Stomach (tissue), 4 donors: ENCODE results near the gene CD38.

Experiments
- POLR2AphosphoS5 ChIP-seq, 3 donors: sonication (generic); formaldehyde crosslinking; IDR thresholded peaks; one replicate each; pipeline ENCODE4 v1.6.1; 2016; ENCODE audit warnings: antibody characterized with exemption in 3 of 3
- TF ChIP-seq, protein P1 (sequence below), 7 experiments: fragments of 450-650 bp in 4 of 7; fragments of 200-600 bp in 3 of 7; sonication (generic) in 3 of 7; IDR thresholded peaks; one replicate each; pipeline ENCODE4 v1.5.1; 2016 to 2019; ENCODE audit warnings: antibody characterized with exemption in 7 of 7, control low read depth in 2 of 7, mild to moderate bottlenecking in 1 of 7

DNA sequence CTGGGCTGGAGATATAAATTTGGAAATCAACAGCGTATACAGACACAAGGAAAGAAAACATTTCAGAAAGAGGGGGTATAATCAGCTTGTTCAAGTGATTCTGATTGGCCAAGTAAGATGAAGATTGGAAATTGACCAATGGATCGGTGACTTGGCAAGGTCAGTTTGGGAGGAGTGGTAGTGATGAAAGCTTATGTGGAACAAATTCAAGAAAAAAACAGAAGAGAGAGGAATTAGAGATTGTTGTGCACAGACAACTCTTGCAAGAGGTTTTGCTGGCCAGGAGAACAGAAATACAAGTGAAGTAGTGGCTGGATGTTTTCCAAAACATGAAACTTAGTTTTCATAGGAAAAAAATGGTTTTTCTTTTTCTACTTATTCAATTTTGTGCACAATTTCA lies 16.3 kb downstream of the CD38 start:
- TF ChIP-seq, protein P1, sequence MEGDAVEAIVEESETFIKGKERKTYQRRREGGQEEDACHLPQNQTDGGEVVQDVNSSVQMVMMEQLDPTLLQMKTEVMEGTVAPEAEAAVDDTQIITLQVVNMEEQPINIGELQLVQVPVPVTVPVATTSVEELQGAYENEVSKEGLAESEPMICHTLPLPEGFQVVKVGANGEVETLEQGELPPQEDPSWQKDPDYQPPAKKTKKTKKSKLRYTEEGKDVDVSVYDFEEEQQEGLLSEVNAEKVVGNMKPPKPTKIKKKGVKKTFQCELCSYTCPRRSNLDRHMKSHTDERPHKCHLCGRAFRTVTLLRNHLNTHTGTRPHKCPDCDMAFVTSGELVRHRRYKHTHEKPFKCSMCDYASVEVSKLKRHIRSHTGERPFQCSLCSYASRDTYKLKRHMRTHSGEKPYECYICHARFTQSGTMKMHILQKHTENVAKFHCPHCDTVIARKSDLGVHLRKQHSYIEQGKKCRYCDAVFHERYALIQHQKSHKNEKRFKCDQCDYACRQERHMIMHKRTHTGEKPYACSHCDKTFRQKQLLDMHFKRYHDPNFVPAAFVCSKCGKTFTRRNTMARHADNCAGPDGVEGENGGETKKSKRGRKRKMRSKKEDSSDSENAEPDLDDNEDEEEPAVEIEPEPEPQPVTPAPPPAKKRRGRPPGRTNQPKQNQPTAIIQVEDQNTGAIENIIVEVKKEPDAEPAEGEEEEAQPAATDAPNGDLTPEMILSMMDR (IDR thresholded peaks at IDR 0.05), result no peak
- no peak for TF ChIP-seq POLR2AphosphoS5 (IDR thresholded peaks at IDR 0.05)
